ENCODE data around the gene UBAC2.

Gene UBAC2

DNA sequence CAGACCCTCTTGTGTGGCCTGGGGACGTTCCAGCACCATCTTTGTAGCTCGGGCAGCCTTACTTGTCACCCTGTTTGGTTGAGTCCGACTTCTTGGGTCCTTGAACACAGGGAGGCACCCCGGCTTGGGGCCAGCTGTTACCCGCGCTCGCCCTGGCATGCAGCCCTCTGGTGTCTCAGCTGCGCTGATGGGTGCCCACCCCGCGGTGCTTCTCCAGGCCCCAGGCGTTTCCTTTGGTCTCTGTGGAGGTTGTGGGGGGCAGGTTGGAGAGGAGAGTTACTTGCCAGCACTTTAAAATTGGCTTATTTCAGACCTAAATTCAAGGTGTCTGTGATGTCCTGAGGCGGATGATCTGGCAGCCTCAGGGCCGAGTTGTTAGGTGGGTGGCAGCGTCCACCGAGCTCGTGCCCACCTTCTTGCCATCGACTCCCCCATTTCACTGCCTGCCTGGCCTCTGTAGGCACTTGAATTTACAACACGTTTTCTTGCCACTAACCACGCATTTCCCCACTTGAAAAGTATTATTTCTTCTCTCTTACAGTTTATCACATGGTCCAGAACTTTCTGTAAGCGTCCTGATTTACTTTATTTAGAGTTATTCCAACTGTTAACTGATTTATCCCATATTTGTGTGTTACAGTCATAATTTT, 16.9 kb downstream of the UBAC2 start:
- Mint-ChIP-seq H3K4me1 (ENCODE audit: low read depth) (peaks cover 84% of the 10 kb centered on the region), H3K27ac (peak overlapping the region; percentile 92), H3K36me3 (peaks cover 9% of the 10 kb centered on the region), H3K27me3 (no peaks in the 10 kb centered on the region), H3K4me3 (peak overlapping the region; percentile 82), H3K9me3 (ENCODE audit: low read depth) (no peaks in the 10 kb centered on the region)

DNA sequence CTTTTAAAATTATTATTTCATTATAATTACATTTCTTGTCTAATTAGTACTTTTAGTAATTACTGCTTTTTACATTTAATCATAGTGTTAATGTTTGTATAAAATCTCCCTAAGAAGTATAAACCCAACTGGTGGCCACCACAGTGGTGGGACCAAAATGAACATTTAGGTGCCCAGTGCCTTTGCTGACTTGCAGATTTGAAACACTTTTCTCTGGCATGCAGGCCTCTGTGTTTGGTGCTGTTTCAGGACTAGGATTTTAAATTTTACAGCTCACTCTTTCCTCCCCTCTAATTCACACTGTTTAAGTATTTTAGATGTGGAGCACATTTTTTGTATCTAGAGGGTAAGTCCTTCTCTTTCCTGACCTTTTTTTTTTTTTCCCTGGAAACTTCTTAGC, 17.5 kb downstream of the UBAC2 start:
- no peaks in the 10 kb centered on the region for H3K27me3 Mint-ChIP-seq
- H3K27ac Mint-ChIP-seq = peak overlapping the region; percentile 92
- H3K36me3 Mint-ChIP-seq = peaks cover 9% of the 10 kb centered on the region
- H3K9me3 Mint-ChIP-seq (ENCODE audit: low read depth) = no peaks in the 10 kb centered on the region
- peak overlapping the region; percentile 78 for H3K4me3 Mint-ChIP-seq
- peaks cover 85% of the 10 kb centered on the region for H3K4me1 Mint-ChIP-seq (ENCODE audit: low read depth)

DNA sequence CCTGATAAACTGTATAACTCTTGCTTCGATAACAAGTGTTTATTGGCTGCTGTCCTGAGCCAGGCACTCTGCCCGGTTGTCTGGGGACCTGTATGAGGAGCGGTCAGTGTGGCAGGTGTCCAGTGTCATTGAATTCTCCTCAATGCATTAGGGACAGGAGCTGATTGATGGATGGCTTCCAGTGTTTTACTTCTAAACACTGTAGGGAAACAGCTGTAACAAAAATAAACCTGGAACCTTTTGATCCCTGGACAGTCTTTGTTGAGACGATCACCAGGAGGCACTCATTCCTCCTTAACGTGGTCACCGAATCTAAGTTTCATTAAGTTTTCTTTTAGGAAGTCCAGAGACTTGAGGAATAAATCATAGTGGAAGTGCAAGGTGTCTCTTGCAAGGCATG, 17.9 kb downstream of the UBAC2 start:
- Mint-ChIP-seq H3K27me3 (no peaks in the 10 kb centered on the region), H3K4me1 (ENCODE audit: low read depth) (peaks cover 87% of the 10 kb centered on the region), H3K4me3 (peak overlapping the region; percentile 78), H3K27ac (peak overlapping the region; percentile 92), H3K36me3 (peaks cover 9% of the 10 kb centered on the region), H3K9me3 (ENCODE audit: low read depth) (no peaks in the 10 kb centered on the region)

DNA sequence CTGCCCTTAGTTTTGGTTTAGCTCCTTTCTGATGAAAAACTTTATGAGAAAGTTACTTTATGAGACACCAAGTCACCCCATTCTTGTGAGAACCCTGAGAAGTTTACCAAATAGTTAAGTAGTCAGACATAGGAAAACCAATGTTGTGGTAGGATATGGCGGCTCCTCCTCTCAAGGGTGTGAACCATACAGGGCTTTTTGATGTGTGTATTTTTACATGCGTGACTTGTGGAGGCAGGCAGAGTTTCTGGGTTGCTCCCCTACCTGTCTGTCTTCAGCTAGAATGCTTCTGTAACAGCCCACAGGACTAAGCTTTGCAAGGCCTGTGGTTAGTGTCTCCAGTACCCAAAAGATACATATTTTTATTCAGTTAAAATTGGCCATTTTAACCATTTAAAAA, 18.3 kb downstream of the UBAC2 start:
- Mint-ChIP-seq H3K36me3 (peaks cover 9% of the 10 kb centered on the region), H3K9me3 (ENCODE audit: low read depth) (no peaks in the 10 kb centered on the region), H3K4me3 (peak overlapping the region; percentile 78), H3K27me3 (no peaks in the 10 kb centered on the region), H3K27ac (peak overlapping the region; percentile 92), H3K4me1 (ENCODE audit: low read depth) (peaks cover 89% of the 10 kb centered on the region)

DNA sequence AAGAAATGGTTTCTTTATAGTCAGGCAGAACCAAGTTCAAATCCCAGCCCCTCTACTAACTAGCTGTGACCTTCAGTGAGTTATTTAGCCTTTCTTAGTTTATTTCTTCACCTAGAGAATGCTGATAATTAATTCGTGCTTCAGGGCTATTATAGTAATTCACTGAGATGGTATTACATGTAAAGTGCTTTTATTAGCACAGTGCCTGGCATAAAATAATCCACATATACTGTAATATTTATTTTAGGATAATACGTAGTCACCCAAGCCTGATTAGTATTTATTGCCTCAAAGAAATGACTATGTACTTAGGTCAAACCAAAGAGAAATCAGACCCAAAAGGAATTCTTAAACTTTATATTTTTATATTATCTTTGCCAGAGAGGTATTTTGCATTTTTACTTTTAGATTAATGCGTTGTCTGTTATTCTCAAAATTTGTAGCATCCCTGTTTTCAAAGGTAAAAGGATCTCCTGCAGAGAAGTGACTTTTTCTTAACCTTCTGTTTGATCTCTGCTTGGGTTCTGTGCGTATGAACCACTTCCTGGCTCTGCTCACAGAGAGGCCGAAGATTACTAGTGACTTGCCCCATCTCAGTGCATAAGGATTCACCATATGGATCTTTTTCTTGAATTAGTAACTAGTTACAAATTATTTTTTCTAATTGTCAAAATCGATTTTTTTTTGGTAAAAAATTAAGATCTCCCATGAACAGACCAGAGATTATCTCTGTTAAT, 19.7 kb downstream of the UBAC2 start:
- Mint-ChIP-seq H3K27ac (peak overlapping the region; percentile 89), H3K4me1 (ENCODE audit: low read depth) (peaks cover 89% of the 10 kb centered on the region), H3K36me3 (peaks cover 7% of the 10 kb centered on the region), H3K4me3 (peak overlapping the region; percentile 68), H3K27me3 (no peaks in the 10 kb centered on the region), H3K9me3 (ENCODE audit: low read depth) (no peaks in the 10 kb centered on the region)

DNA sequence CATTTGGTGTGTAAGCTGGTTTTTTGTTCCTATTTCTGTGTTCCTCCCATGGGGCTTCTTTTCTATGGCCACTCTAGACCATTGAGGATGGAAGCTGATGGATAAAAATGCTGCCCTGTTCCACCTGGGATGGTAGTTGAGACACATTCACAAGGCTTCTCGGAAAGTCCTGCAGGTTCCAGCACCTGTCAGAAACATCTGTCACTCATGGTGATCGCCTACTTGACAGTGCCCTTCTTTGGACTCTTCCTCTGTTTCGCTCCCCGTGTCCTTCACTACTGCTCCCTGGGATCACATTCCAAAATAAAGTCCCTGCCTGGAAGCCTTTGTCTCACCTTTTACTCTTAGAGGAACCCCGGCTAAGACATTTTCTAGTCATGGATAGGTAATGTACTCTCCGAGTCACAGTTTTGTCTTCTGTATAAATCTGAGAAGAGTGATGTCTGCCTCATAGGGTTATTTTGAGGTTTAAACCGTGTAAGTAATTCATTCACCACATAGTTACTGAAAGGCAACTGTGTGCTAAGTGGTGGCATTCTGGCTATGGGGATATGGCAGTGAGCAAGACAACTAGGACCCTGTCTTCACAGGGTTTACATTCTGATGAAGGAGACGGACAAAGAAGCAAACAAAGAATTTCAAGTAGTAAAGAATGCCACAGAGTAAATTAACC, 21.0 kb downstream of the UBAC2 start:
- Mint-ChIP-seq H3K36me3 (peaks cover 7% of the 10 kb centered on the region), H3K27me3 (no peaks in the 10 kb centered on the region), H3K27ac (peak overlapping the region; percentile 93), H3K9me3 (ENCODE audit: low read depth) (no peaks in the 10 kb centered on the region), H3K4me3 (peak overlapping the region; percentile 73), H3K4me1 (ENCODE audit: low read depth) (peaks cover 94% of the 10 kb centered on the region)

DNA sequence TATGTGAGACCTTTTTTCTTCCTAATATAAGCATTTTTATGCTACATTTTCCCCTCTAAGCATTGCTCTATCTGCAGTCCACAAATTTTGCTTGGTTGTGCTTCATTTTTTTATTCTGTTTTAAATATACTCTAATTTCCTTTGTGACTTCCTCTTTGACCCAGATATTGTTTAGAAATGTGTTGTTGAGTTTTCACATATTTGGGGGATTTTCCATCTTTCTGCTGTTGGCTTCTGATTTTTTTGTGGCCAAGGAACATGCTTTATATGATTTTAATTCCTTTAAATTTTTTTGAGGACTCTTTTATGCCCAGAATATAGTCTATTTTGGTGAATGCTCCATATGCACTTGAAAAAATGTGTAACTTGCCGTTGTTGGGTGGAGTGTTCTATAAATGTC, 22.9 kb downstream of the UBAC2 start:
- Mint-ChIP-seq H3K27ac (peak overlapping the region; percentile 93), H3K4me1 (ENCODE audit: low read depth) (peaks cover 91% of the 10 kb centered on the region)

DNA sequence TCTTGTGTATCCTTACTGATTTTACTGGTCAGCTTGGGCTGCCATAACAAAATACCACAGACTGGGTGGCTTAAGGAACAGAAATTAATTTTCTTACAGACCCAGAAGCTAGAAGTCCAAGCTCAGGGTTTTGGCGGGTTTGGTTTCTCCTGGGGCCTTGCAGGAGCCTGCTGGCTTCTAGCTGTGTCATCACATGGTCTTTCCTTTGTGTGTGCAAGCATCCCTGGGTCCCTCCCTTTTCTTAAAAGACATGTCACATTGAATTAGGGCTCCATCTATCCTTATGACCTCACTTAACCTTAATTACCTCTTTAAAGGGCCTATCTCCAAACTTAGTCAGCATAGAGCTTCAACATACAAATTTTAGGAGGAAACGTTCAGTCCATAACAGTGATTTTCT, 23.4 kb downstream of the UBAC2 start:
- H3K9me3 Mint-ChIP-seq (ENCODE audit: low read depth) = no peaks in the 10 kb centered on the region
- H3K4me3 Mint-ChIP-seq = peak overlapping the region; percentile 44
- peak overlapping the region; percentile 93 for H3K27ac Mint-ChIP-seq
- H3K36me3 Mint-ChIP-seq = peaks cover 7% of the 10 kb centered on the region
- H3K27me3 Mint-ChIP-seq = no peaks in the 10 kb centered on the region
- H3K4me1 Mint-ChIP-seq (ENCODE audit: low read depth) = peaks cover 91% of the 10 kb centered on the region

More for the DNA sequence above, 22.9 kb downstream of the UBAC2 start:
- no peaks in the 10 kb centered on the region for H3K9me3 Mint-ChIP-seq (ENCODE audit: low read depth)
- peaks cover 7% of the 10 kb centered on the region for H3K36me3 Mint-ChIP-seq
- no peaks in the 10 kb centered on the region for H3K27me3 Mint-ChIP-seq
- H3K4me3 Mint-ChIP-seq = peak overlapping the region; percentile 44

DNA sequence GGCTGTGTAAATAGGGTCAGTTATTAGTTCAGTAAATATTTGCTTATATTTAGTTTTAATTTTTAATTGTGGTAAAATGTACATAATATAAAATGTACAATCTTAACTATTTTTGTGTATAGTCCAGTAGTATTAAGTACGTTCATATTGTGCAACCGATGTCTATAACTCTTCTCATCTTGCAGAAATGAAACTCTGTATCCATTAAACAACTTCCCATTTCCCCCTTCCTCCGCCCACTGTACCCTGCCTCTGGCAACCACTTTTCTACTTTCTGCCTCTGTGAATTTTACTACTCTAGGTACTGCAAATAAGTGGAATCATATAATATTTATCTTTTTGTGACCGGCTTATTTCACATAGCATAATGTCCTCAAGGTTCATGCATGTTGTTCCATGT, 24.4 kb downstream of the UBAC2 start:
- Mint-ChIP-seq H3K36me3 (peaks cover 7% of the 10 kb centered on the region), H3K4me1 (ENCODE audit: low read depth) (peaks cover 92% of the 10 kb centered on the region), H3K27ac (peak overlapping the region; percentile 73), H3K27me3 (no peaks in the 10 kb centered on the region), H3K4me3 (peak overlapping the region; percentile 40), H3K9me3 (ENCODE audit: low read depth) (no peaks in the 10 kb centered on the region)

DNA sequence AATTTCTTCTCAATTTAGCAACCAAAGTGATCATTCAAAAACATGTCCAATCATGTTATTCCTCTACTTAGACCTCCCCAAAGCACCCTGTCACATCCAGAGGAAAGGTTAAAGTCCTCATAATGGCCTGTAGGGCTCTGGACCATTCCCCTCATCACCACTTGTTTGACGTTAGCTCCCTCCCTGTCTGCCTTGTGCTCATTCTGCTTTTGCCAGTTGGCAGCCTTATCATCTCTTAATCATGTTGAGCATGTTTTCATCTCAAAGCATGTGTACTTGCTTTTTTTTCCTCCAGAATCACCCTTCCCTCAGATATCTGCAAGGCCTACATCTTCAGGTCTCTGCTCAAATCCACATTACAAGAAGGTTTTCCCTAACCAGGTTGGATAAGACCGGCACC, 25.9 kb downstream of the UBAC2 start:
- H3K9me3 Mint-ChIP-seq (ENCODE audit: low read depth) = no peaks in the 10 kb centered on the region
- H3K27ac Mint-ChIP-seq = peak overlapping the region; percentile 73
- peaks cover 92% of the 10 kb centered on the region for H3K4me1 Mint-ChIP-seq (ENCODE audit: low read depth)
- H3K27me3 Mint-ChIP-seq = no peaks in the 10 kb centered on the region
- H3K4me3 Mint-ChIP-seq = peak overlapping the region; percentile 2
- H3K36me3 Mint-ChIP-seq = peaks cover 7% of the 10 kb centered on the region

DNA sequence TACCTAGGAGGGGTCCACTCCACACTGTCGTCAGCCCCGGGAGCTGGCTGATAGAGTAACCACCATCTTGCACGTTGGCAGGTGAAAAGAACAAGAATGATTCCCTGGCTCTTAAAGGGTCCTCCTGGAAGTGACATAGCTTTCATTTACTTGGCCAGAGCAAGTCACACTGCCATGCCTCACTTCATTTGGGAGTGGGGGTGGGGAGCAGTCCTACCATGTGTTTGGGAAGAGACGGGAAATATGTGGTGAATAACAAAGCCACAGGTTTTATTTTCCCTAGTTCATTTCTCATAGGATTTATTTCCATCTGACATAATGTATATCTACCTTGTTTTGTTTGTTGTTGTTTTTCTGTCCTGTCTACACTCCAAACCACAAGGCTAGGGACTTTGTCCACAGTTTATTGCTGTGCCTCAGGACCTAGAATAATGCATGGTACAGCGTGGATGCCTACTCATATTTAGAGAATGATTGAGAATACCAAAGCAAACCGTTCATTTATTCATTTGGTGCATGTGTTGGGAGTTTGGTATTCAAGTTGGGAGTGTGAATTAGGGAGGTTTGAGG, 26.8 kb downstream of the UBAC2 start:
- Mint-ChIP-seq H3K9me3 (ENCODE audit: low read depth) (no peaks in the 10 kb centered on the region), H3K27me3 (no peaks in the 10 kb centered on the region), H3K4me3 (peak overlapping the region; percentile 51), H3K4me1 (ENCODE audit: low read depth) (peaks cover 89% of the 10 kb centered on the region), H3K27ac (peak overlapping the region; percentile 89), H3K36me3 (peaks cover 5% of the 10 kb centered on the region)

DNA sequence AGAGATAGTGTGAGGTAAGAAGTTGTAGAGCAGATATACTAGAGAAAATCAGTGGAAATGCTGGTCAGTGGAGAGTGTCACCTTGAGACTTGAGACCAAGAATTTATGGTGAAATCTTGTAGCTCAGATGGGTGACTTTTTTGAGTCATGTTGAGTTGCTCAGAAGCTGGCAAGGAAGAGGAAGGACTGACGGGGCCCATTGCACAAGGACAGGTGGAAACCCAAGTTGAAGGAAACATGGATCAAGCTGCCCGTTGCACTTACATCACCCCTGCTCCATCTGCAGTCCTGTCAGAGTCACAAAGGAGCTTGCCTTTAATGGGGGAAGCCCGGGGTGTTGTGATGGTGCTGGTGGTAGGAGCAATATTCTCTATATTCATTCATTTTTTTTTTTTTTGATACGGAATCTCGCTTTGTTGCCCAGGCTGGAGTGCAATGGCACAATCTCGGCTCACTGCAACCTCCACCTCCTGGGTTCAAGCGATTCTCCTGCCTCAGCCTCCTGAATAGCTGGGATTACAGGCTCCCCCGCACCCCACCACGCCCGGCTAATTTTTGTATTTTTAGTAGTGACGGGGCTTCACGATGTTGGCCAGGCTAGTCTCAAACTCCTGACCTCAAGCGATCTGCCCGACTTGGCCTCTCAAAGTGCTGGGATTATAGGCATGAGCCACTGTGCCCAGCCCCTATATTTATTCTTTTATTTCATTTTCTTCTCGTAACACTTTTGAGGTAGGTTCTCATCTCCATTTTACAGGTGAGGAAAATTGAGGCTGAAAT, 27.4 kb downstream of the UBAC2 start:
- Mint-ChIP-seq H3K4me3 (peak overlapping the region; percentile 81), H3K9me3 (ENCODE audit: low read depth) (no peaks in the 10 kb centered on the region), H3K27me3 (no peaks in the 10 kb centered on the region), H3K36me3 (peaks cover 5% of the 10 kb centered on the region), H3K4me1 (ENCODE audit: low read depth) (peaks cover 85% of the 10 kb centered on the region), H3K27ac (peak overlapping the region; percentile 94)

DNA sequence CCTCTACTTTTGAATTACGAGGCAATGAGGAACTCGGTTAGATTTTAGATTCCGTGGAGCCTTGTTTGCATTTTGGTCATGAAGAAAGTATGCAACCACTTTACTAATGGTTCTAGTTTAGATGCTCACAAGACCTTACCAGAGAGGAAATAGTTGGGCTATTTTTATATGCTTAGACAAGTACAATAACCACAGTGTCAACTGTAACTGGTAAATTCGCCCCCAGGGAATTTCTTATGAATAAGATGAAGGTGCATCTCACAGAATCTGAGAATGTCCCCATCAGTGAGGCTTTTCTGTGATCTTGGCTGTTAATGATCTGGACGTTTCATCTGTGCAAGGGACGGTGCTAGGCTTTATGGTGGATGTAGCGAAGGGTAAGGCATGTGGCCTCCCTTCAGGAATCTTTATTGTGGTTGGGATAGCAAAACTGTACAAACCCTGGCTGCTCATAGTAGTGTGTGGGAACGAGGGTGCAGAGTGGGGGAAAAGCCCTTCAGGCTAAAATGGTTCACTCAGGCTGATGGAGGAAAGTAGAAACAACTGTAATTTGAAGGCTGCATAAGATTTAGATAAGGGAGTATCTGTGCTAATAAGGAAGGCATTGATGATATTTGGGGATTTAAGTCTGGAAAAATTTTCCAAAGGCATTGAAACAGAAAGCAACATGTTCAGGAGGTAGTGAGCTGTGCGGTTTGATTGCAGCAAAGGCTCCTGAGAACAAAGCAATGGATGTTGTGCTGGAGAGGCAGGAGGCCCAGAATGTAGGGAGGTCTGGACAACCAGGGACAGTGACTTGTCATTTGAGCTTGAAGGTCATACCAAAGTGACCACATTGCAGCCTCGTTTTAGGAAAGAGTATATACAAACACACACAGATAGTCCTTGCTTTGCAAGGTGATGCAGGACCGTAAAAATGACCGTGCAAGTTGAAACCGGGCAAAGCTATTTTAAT, 28.4 kb downstream of the UBAC2 start:
- H3K36me3 Mint-ChIP-seq = peaks cover 8% of the 10 kb centered on the region
- no peaks in the 10 kb centered on the region for H3K9me3 Mint-ChIP-seq (ENCODE audit: low read depth)
- peak overlapping the region; percentile 81 for H3K4me3 Mint-ChIP-seq
- H3K27ac Mint-ChIP-seq = peak overlapping the region; percentile 94
- no peaks in the 10 kb centered on the region for H3K27me3 Mint-ChIP-seq
- peaks cover 81% of the 10 kb centered on the region for H3K4me1 Mint-ChIP-seq (ENCODE audit: low read depth)
